ENCODE results near the gene COMMD4.

COMMD4 gene

DNA sequence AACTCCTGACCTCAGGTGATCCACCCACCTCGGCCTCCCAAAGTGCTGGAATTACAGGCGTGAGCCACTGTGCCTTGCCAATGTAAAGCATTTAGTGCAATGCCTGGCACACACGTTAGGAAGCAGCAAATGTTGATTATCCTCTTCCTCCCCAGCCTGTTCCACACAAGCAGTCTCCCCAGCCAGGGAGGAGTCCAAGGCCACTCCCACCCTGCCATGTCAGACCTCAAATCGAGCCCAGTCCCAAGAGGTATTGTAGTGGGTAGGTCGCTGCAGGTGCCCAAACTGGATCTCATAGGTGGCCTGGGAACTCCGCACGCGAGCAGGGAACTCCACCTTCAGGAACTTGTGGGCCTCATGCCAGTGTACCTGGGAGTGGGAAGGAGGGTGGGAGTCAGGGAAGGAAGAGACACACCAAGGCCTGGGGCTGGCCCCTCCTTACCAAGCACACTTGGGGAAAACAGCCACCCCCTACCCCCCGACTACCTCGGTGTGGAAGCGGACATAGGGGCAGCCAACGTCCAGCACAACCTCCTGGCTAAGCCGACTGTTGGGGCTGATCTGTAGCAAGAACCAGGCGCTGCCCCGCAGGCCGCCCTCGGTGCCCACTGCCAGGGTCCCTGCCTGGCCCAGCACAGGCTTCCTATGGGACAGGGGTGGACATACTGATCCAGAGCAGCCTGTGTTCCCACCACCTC, 22.3 kb downstream of the COMMD4 start:
- no peak for DNase-seq

DNA sequence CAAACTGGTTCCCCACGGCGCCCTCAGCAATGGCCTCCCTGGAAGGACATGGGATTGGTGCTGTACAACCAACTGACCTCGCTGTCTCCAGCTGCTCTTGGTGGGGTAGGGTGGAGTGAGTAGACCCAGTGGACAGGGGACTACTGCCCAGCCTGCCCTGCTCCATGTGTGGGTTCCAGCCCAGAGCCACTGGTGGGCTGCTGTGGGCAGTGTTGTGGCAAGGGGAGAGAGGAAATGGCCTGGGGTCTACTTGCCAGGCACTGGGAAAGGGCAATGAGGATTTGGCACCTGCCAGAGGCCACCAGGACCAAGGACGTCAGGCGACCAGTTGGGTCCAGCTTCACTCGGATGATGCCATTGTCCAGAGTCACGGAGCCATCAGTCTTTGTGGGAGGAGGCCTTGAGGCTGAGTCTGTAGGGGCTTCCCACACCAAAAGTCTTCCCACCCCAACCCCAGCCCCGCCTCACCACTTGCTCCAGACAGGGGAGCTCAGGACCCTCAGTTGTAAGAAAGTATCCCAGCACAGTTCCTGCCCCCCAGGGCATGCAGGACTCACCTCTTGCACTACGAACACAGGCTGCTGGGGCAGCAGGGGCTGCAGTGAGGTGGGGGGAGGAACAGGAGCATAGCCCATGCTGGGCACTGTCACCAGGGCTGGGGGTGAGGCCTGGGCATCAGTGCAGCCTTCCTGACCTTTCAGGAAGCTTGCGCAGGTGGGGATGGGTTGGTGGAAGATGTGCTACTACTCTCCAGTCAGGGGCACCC, 23.1 kb downstream of the COMMD4 start:
- no peak for DNase-seq

DNA sequence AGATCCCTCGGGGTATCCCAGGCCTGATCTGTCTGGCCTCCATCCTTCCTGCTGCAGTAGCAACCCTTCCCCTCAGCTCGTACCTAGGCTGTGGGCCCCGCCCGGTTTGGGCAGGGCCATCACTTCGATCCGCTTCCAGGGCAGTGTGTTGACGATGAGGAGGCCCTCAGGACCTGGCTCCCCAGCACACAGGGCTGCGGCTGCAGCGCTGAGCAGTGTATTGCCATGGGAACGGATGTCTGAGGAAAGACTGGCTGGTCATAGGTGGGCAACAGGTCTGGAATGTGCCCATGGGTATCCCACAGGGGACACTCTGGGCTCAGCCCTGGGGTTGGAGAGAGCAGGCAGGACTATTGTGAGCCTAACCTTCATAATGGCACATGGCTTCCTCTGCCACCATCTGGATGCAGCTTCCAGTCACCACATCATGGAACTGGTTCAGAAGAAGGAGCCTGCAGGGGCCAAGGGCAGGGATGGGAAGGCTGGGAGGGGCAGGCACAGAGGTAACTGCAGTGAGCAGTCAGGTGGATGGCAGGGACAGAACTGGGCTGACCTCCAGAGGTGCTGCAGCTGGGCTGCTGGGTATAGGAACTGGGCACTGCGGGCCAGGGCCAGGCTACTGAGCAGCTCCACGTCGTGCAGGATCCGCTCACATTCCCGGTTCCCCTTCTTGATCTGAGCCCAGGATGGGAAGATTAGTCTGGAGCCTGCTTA, 23.8 kb downstream of the COMMD4 start:
- no peak for DNase-seq

DNA sequence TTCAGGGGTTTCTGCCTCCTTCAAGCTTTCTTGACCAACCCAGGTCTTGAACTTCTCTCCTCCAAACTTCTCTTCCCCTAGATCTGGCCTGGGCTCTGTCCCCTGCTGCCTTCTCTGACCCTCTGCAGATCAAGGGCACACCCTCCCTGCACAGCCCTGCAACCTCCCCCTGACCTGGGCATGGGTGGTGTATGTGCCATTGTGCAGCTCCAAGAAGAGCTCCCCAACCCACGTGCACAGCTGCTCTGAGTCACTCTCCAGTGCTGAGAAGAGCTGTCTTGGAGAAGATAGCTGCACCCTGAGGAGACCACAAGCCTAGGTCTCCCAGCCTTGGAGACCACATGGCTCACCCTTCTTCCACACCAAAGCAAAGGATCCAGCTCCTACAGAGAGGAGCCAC, 24.5 kb downstream of the COMMD4 start:
- DNase-seq, result no peak

- no peak for DNase-seq
Observed at GRCh38 chr15:75360856-75361255, 25.0 kb downstream of the COMMD4 start.

- no peak for DNase-seq
Observed at GRCh38 chr15:75361361-75361988, 25.6 kb downstream of the COMMD4 start.

DNA sequence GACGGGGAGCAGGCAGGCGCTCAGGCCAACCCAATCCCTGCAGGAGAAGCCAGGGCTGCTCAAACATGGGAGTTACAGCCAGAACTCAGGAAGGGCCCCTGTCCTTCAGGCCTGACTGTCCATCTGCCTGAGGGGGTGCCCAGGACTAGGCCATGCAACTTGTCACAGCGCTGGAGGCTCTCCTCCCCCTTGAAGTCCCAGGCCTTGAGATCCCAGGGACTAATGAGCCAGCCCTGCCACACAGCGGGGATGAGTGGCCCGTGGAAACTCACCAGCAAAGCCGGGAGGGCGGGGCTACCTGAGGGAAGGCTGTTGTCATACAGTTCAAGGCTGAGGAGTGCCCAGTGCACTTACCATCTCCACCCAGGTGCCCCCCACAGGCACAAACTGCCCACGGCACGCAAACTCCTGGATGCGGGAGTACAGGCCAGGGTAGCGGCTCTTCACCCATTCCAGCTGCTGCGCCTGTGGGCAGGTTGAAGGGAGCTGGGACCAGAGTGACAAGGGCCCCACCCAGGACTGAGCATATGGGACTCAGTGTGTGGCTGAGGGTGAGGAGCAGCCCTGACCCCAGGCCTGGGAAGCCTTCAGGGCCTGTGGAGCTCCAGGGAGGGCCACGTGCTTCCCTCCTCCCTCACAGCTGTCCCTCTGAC, 26.3 kb downstream of the COMMD4 start:
- DNase-seq, result no peak

GRCh38 chr15:75362642-75363249, 26.9 kb downstream of the COMMD4 start:
- DNase-seq, result no peak

GRCh38 chr15:75363786-75364185, 27.9 kb downstream of the COMMD4 start:
- DNase-seq, result no peak

- no peak for DNase-seq
Observed at GRCh38 chr15:75364881-75365280, 29.0 kb downstream of the COMMD4 start.

DNA sequence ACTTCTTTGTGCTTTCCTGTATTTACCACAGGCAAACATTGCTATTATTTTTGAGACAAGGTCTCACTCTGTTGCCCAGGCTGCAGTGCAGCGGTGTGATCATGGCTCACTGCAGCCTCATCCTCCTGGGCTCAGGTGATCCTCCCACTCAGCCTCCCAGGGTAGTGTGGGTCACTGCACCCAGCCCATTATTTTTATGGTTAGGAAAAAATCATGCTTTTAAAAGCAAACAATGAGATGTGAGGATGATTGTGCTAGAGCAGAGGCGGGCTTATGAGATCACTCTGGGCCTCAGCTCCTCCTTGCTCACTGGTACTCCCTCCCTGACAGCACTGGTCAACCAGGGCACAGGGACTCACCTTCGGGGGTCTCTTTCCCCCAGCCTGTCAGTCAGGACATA, 30.3 kb downstream of the COMMD4 start:
- no peak for DNase-seq

DNA sequence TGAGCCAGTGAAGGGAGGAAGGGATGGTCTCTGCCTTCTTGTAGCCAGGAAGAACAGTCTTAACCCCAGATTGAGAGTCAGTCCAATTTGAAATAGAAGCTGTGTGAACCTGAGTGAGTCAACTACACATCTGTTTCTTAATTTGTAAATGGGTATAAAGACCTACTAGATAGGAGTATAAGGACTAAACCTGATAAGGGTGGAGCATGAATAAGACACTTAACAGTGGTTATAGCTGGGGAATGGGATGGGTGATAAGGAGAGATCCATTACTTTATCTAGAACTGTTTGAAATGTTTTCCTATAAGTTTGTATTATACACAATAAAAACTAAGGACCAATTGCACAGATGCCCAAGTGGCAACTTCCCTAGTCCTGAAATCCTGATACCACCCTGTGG, 31.1 kb downstream of the COMMD4 start:
- DNase-seq, result no peak

DNA sequence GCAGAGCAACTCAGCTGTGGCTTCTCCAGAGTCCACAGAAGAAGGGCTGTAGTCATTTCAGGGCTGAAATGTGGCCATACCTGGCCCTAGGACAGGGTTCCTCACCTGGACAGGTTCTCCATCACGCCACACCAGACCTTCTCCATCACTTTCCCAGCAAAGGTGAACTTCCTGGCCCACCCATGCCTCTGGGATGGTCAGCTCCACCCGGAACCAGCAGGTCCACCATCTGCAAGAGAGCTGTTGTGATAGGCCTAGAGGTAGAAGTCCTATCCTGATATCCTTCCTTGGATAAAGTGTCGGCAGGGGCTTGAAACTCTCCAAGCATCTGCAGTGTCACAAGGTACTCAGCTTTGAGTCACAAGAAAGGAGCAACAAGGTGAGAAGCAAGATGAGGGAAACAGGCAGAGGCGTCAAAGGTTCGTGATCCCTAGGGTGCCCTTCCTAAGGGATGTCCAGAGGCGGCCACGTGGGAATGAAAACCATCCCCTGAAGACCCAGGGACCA, 31.6 kb downstream of the COMMD4 start:
- no peak for DNase-seq

DNA sequence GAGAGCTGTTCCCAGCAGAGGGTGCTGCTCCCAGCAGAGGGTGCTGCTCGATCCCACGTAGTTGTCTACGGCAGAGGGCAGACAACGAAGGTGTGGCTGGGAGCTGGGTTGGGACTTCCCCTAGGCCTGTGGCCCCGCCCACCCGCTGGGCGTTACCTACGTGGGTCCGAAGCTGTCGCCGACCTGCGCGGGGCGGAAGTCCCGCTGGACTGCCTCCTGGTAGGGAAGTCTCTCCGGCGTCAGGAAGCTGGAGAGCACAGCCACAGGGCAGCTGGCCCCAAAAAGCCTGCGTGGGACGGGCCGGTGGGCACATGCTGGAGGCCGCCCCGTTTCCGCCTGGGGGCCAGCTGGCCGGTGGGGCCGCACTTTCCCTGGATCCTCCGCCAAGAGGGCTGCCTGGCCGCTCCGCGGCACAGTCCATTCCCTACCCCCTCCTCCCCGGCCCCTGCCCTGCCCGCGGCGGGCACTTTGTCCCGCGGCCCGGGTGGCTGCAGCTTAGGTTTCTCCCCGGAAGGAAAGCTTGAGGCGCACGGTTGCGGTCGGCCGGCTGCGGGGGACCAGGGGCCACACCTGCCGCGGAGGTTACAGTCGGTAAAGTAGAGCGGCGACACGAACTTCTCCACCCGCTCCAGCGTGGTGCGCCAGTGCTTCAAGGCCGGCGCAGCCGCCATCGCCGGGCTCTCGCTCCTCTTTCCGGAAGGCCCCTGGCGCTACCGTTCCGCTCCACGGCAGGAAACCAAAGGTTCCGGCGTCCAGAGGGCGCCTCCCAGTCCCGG, 32.2 kb downstream of the COMMD4 start, which contains the start of gene MAN2C1:
TSS of gene MAN2C1 (minus strand) at position 695 of the 776 bp plus-strand sequence. CDS start at position 671, 24 bp downstream.
- DNase-seq, result peak; percentile 94 to 95

DNA sequence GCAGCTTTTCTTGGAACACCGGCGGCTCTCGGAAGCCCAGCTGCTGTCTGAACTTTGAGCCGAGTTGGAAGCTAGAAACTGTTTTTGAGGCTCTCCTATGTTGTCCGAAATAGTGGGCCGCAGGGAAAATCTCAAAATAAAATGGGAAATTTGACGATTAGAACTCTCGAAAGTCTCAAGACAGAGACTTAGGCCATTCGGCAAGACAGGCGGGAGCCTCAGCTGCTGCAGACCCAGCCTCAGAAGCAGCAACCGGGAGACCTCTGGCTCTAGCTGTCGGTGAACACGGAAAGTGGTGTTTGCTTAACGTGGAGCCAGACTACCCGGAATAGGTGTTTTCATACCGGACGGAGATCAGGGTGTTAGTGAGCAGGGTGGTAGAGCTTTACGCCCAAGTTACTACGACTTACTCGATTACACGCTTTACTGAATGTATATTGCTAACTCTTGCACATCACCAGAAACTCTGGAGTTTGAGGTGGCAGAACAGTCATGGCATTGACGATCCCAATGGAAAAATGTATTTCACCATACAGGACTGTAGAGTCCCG, 32.9 kb downstream of the COMMD4 start:
- peak in 1 of 2 experiments; percentile 66 for DNase-seq

DNA sequence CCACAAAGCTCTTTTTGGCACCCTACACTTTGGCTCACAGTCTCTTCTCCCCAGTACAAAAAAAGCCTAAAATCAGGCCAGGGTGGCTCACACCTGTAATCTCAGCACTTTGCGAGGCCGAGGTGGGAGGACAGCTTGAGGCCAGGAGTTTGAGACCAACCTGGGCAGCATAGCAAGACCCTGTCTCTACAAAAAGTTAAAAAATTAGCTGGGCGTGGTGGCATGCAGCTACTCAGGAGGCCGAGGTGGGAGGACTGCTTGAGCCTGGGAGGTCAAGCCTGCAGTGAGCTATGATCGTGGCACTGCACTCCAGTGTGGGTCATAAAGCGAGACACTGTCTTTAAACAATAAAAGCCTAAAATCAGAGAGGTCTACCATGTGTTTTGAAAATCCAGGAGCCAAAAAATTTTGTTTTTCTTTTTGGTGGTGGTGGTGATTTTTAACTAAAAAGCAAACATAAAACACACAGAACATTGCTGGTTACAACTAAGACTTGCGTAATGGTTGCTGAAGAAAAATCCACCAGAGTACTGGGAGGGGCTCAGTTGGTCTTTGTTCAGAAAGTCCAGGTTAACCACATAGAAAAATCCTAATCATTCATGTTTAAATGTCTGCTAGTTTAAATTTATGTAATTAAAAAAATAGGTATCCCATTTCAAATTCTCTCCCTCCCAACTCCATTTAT, 34.2 kb downstream of the COMMD4 start:
- no peak for DNase-seq

- DNase-seq, result no peak
Observed at GRCh38 chr15:75371486-75371885, 35.6 kb downstream of the COMMD4 start.

DNA sequence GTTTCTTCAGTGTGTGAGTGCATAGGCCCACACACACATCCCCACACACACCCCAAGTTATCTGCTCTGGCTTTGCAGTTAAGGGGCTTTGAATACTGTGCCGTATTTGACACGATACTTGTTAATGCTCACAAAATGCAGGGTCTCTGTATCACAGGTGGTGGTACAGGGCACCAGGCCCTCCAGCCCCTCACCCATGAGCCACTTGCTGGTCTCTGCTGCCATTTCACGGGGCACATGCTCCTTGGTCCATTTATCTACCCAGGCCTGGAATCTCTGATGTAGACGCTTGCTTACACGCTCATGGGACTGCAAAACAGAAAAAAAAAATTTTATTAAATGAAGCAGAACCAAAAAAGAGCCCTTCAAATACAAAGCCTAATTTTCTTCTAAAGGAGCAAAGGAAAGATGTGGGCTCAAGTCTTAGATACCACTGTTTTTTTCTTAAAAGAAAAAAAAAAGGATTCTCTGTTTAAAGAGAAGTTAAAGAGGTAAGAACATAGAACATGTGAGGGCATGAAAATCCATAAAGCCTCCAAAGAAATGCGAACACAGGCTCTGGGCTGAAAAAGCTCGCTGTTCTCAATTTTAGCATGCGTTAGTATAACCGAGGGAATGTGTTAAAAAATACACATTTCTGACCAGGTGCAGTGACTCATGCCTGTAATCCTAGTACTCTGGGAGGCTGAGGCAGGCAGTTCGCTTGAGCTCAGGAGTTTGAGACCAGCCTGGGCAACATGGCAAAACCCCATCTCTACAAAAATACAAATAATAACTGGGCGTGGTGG, 36.2 kb downstream of the COMMD4 start:
- DNase-seq, result no peak

DNA sequence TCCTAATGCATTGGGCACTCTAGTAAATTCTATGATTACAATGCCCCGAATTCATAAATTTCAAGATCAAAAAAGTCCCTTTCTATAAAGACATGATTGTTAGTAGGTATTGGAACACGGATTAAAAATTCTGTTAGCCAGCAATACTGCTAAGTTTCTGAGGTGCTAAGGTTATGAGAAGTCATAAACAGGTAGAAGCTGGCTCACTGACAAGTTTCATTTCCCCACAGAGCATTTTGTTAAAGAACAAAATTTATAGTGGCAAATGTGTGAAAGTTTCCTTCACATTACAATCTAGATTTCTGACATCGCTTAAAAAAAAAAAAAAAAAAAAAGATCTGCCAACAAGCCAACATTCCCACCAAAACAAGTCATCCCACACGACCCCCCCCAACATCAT, 44.9 kb downstream of the COMMD4 start:
- DNase-seq, result no peak
